Activated T-helper 1 cell treated with anti-CD3 and anti-CD28 coated beads, Interleukin-12 subunit alpha, Interleukin-12 subunit beta, Interleukin-2, Interleukin-4 antibody, amounts not matched to agents 30 ng/mL and 10 ng/mL and 1 ng/mL, durations not matched to agents 14 hours and 24 hours and 36 hours (primary cell): Measurements from ENCODE around the gene NAP1L1. TPM values are rescaled to one million over a fixed set of nuclear protein-coding genes. Genes with fewer than 3 reads are reported as not detected.
"Not testable (repeated sequence)": the region's sequence is repeated elsewhere in the genome, so short reads cannot be mapped to it uniquely, and the experiment has no call there.

Source experiments
- DNase-seq: peaks from one replicate; pipeline ENCODE4 v3.0.0; 2021; ENCODE audit warnings: low spot score
- H3K27ac Mint-ChIP-seq: one replicate; pipeline ENCODE4 v1.8.0; 2021; ENCODE audit warnings: mild to moderate bottlenecking, mixed read lengths
- H3K27me3 Mint-ChIP-seq: one replicate; pipeline ENCODE4 v1.8.0; 2022; ENCODE audit warnings: mild to moderate bottlenecking, moderate library complexity, mixed read lengths; ENCODE audit not compliant: insufficient read depth
- H3K36me3 Mint-ChIP-seq: one replicate; pipeline ENCODE4 v1.8.0; 2021; ENCODE audit warnings: low read depth, mixed read lengths
- H3K4me1 Mint-ChIP-seq: one replicate; pipeline ENCODE4 v1.8.0; 2021; ENCODE audit warnings: low read depth, mixed read lengths
- H3K4me3 Mint-ChIP-seq: one replicate; pipeline ENCODE4 v1.8.0; 2021; ENCODE audit warnings: mild to moderate bottlenecking, moderate library complexity, mixed read lengths
- H3K9me3 Mint-ChIP-seq: one replicate; pipeline ENCODE4 v1.8.0; 2021; ENCODE audit warnings: mixed read lengths
- intact Hi-C: fragments of 100-400 bp; cut with micrococcal nuclease; formaldehyde crosslinking; loops from one replicate; pipeline ENCODE4 v1.15.1; 2024
- total RNA-seq: library from RNA; stranded (reverse); gene quantifications from 2 replicates; pipeline ENCODE4 v1.2.3, GENCODE V29; 2022

The NAP1L1 gene
- total RNA-seq, 1 donor from 2014 or later: 584 TPM

DNA sequence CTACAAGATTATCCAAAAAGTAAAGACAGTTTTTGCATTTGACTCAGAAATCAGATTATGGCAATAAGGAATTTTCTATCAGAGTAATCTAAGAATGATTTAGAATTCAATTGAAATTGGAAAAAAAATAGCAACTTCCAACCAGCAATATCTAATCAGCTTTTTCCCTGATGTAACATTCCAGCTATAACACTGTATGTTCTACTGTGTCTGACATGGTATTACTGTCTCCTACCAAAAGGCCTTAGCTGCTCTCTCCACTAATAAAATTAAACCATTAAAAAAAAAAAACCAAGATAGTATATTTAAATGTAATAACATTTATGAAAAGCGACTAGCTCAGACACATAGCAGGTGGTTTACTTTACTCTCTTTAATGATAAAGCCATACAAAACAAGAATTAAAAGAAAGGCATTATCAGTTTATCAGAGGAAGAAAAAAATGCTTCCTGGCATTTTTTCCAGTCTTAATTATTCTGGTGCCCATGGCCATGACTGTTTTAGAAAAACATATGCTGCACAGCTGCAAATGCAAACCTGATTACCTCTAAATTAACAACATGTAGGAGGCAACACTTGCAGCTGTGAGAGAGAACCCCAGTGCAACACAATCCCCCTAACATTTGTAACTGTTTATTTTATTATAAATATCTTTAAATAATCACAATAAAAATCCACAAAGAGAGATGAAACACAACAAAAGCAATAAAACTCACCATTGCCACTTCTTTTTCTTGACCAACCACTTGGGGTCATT is 81.7 kb downstream of the NAP1L1 start:
- peaks cover 2% of the 10 kb centered on the region for H3K36me3 Mint-ChIP-seq
- DNase-seq: no peak
- no peaks in the 10 kb centered on the region for H3K27me3 Mint-ChIP-seq
- intact Hi-C loops: no loop called here
- no peak overlapping the region for H3K27ac Mint-ChIP-seq
- H3K9me3 Mint-ChIP-seq: peaks cover 13% of the 10 kb centered on the region
- H3K4me3 Mint-ChIP-seq: no peak overlapping the region
- peaks cover 2% of the 10 kb centered on the region for H3K4me1 Mint-ChIP-seq

DNA sequence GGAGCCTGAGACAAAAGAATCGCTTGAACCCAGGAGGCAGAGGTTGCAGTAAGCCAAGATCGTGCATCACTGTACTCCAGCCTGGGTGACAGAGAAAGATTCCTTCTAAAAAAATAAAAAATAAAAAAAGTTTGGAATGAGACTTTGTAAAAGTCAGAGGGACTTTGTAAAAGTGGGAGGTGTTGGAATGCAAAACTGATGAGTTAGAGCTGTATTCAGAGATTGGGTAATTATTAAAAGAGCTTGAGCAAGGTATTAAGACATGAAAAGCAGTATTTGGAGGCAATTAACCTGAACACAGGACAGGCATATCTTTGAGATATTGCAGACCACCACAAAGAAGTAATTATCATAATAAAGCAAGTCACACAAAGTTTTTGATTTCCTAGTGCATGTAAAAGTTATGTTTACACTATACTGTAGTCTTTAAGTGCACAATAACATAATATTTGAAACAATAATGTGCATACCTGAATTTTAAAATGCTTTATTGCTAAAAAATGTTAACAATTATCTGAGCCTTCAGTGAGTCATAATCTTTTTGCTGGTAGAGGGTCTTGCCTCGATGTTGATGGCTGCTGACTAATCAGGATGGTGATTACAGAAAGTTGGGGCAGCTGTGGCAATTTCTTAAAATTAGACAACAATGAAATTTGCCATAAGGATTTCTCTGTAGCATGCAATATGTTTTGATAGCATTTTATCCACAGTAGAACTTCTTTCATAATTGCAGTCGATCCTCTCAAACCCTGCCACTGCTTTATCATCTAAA is 86.0 kb downstream of the NAP1L1 start:
- H3K4me3 Mint-ChIP-seq: no peak overlapping the region
- no peak overlapping the region for H3K27ac Mint-ChIP-seq
- H3K9me3 Mint-ChIP-seq: no peaks in the 10 kb centered on the region
- H3K4me1 Mint-ChIP-seq: peaks cover 34% of the 10 kb centered on the region
- DNase-seq: no peak
- intact Hi-C loops: no loop called here
- H3K27me3 Mint-ChIP-seq: no peaks in the 10 kb centered on the region
- peaks cover 7% of the 10 kb centered on the region for H3K36me3 Mint-ChIP-seq

DNA sequence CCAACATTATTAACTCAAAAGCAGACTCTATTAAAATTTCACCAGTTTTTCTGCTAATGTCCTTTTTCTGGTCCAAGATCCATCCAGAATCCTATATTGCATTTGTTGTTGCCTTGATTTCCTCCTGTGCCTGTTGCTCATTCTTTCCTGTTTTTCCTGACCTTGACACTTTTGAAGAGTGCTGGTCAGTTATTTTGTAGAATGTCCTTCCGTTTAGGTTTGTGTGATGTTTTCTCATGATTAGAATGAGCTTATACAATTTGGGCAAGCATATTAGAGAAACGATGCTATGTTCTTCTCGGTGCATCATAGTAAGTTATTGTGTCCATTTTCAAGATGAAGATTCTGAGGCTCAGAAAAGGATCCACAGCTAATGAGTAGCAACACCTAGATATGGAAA is 86.8 kb downstream of the NAP1L1 start:
- Mint-ChIP-seq H3K27ac (no peak overlapping the region), H3K36me3 (peaks cover 9% of the 10 kb centered on the region), H3K4me3 (no peak overlapping the region), H3K4me1 (peaks cover 40% of the 10 kb centered on the region), H3K9me3 (no peaks in the 10 kb centered on the region), H3K27me3 (no peaks in the 10 kb centered on the region)
- no peak for DNase-seq
- intact Hi-C loops: no loop called here

DNA sequence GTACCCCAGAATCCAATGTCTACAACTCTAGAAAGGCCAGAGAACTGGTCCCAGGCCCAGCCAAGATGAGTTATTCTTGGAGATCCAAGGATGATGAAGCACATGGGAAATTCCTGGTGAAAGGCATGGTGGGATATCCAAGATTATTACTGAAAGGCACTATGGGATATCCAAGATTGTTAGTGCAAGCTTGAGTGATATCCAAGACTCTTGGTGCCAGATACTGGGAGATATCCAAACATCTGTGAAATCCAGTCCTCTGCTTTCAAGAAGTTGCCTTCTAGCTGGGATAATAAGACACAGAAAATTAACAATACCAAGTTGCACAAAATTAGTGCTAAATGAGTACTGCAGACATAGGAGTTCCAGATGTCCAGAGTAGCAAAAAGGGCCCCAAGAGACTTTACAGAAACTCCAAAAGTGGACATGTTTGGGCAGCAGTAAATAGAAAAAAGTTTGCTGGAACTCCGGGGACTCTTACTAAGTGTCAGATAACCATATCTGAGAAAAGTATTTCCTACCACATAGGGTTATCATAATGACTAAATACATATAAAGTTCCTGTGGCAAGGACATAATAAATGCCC is 87.5 kb downstream of the NAP1L1 start:
- H3K4me1 Mint-ChIP-seq: peaks cover 42% of the 10 kb centered on the region
- intact Hi-C loops: no loop called here
- H3K36me3 Mint-ChIP-seq: peaks cover 9% of the 10 kb centered on the region
- no peaks in the 10 kb centered on the region for H3K9me3 Mint-ChIP-seq
- no peak for DNase-seq
- H3K4me3 Mint-ChIP-seq: no peak overlapping the region
- H3K27ac Mint-ChIP-seq: no peak overlapping the region
- H3K27me3 Mint-ChIP-seq: no peaks in the 10 kb centered on the region

DNA sequence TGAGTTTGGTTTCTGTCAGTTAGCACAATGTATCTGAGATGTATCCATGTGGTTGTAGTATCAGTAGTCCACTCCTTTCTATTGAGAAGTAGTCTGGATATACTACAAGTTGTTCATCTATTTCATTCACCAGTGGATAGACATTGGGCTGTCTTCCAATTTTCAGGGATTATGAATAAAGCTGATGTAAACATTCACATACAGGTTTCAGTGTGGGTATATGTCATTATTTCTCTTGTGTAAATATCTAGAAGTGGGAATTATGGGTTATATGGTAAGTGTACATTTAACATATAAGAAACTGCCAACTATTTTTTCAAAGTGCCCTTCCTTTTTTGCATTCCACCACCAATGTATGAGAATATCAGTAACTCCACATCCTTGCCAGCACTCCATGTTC is 88.8 kb downstream of the NAP1L1 start:
- intact Hi-C loops: no loop called here
- no peak overlapping the region for H3K4me3 Mint-ChIP-seq
- H3K27ac Mint-ChIP-seq: peak overlapping the region; percentile 82
- no peak for DNase-seq
- H3K27me3 Mint-ChIP-seq: no peaks in the 10 kb centered on the region
- H3K9me3 Mint-ChIP-seq: no peaks in the 10 kb centered on the region
- H3K36me3 Mint-ChIP-seq: peaks cover 9% of the 10 kb centered on the region
- H3K4me1 Mint-ChIP-seq: peaks cover 49% of the 10 kb centered on the region

DNA sequence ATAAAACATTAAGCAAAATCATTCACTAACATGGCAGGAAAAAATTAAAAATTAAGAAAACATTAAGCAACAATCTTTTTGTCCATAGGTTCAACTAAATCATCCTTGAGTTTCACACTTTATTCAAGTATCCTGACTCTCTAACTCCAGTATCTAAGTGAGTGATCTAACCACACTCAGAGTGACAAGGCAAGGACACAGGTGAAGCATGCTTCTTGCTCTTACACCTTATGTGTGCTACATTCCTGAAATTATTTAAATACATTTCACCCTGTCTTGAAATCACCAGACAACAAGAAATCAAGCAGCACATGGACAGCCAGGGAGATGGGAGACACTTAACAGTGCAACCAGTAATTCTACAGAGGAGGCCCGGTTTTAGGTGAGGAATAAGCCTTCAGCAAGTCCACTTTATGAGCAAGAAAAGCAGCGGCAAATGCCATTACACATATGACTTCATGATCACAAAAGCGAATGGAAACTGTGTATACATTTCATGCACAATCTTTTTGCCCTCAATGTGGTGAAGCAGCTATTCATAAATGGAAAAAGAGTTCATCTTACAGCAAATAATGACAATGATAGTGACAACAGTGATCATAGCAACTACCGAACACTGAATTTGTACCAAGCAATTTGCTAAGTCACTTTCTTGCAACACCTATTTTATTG is 90.3 kb downstream of the NAP1L1 start:
- intact Hi-C loops: loop anchor here (1.0 kb wide), 10 partner anchors 9 to 353 kb away; partner anchors contain the start of gene PHLDA1
- DNase-seq: no peak
- Mint-ChIP-seq H3K27ac (peak overlapping the region; percentile 88), H3K27me3 (no peaks in the 10 kb centered on the region), H3K4me1 (peaks cover 49% of the 10 kb centered on the region), H3K9me3 (peaks cover under 1% of the 10 kb centered on the region), H3K36me3 (peaks cover 9% of the 10 kb centered on the region), H3K4me3 (peak overlapping the region; percentile 5)

DNA sequence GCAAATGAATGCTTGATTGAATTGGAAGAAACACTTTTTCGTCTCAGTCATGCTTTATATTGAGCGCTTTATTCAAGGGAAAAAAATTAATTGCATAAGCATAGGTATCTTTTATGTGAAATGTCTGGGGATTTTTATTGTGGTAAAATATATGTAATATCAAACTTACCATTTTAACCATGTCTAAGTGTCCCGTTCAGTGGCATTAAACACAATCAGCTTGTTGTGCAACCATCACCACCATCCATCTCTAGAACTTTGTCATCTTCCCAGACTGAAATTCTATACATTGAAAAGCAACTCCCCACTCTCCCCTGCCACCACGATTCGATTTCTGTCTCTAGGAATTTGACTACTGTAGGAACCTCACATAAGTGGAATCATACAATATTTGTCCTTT is 92.7 kb downstream of the NAP1L1 start:
- DNase-seq: no peak
- intact Hi-C loops: no loop called here
- Mint-ChIP-seq H3K36me3 (peaks cover 20% of the 10 kb centered on the region), H3K4me3 (no peak overlapping the region), H3K9me3 (peaks cover 13% of the 10 kb centered on the region), H3K4me1 (peaks cover 43% of the 10 kb centered on the region), H3K27ac (no peak overlapping the region), H3K27me3 (peaks cover 3% of the 10 kb centered on the region)

DNA sequence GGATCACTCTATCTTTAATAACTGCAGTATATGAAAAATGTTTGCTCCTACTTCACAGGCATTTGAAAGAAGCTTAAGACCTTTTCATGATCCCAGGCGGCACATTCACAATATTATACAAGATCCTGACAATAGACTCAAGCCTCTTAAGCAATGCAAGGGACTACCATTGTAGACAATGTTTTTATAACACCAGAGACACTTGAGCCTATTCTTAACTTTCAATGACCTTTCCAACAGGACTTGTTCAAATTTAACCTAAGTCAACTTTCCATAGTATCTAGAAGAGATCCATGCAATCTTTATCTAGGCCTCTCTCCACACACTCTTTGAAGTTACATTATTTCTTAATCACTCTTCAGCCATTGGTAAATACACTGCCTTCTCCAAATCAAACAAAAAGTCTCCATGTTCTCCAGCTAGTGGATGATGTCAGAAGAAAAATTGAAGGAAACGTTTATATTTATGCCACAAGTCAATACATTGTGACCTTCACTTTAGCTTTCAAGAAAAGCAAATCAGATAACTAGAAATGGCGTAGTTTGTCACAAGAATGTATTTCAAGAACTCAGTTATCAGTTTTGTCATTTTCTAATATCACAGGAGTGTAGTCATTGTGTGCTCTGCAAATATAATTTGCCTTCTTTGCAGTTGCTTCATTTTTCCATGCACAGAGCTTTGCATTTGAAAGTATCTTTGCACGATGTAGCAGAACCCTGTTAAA is 94.1 kb downstream of the NAP1L1 start:
- intact Hi-C loops: no loop called here
- peaks cover 13% of the 10 kb centered on the region for H3K9me3 Mint-ChIP-seq
- H3K4me3 Mint-ChIP-seq: no peak overlapping the region
- H3K27me3 Mint-ChIP-seq: peaks cover 3% of the 10 kb centered on the region
- H3K27ac Mint-ChIP-seq: no peak overlapping the region
- H3K4me1 Mint-ChIP-seq: peaks cover 44% of the 10 kb centered on the region
- DNase-seq: no peak
- peaks cover 16% of the 10 kb centered on the region for H3K36me3 Mint-ChIP-seq

DNA sequence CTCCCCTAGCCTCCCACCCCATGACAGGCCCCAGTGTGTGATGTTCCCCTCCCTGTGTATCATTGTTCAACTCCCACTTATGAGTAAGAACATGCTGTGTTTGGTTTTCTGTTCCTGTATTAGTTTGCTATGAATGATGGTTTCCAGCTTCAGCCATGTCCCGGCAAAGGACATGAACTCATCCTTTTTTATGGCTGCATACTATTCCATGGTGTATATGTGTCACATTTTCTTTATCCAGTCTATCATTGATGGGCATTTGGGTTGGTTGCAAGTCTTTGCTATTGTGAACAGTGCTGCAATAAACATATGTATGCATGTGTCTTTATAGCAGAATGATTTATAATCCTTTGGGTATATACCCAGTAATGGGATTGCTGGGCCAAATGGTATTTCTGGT is 96.8 kb downstream of the NAP1L1 start:
- H3K27me3 Mint-ChIP-seq, H3K27ac Mint-ChIP-seq, DNase-seq, H3K4me3 Mint-ChIP-seq: not testable (repeated sequence)
- intact Hi-C loops: loop anchor here (1.0 kb wide), 1 partner anchor 8 kb away; no protein-coding TSS in a partner anchor
- Mint-ChIP-seq H3K36me3 (peaks cover 11% of the 10 kb centered on the region), H3K9me3 (peaks cover 13% of the 10 kb centered on the region), H3K4me1 (peaks cover 48% of the 10 kb centered on the region)

Other genes with a start within 250 kb of the NAP1L1 start
- 88.9 and 91.5 TPM in 2 replicates for gene PHLDA1, start 52.9 kb downstream of the NAP1L1 start, total RNA-seq